Activated T-cell treated with anti-CD3 and anti-CD28 coated beads for 4 hours (primary cell): Measurements from ENCODE around the gene CFAP45.

Source experiments
- DNase-seq: peaks from one replicate; pipeline ENCODE4 v3.0.0-alpha.2; 2020

CFAP45 gene, protein sequence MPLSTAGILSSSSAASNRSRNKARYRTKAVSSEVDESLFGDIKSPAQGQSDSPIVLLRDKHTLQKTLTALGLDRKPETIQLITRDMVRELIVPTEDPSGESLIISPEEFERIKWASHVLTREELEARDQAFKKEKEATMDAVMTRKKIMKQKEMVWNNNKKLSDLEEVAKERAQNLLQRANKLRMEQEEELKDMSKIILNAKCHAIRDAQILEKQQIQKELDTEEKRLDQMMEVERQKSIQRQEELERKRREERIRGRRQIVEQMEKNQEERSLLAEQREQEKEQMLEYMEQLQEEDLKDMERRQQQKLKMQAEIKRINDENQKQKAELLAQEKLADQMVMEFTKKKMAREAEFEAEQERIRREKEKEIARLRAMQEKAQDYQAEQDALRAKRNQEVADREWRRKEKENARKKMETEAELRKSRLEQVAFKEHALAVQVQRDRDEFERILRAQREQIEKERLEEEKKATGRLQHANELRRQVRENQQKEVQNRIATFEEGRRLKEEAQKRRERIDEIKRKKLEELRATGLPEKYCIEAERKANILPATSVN

DNA sequence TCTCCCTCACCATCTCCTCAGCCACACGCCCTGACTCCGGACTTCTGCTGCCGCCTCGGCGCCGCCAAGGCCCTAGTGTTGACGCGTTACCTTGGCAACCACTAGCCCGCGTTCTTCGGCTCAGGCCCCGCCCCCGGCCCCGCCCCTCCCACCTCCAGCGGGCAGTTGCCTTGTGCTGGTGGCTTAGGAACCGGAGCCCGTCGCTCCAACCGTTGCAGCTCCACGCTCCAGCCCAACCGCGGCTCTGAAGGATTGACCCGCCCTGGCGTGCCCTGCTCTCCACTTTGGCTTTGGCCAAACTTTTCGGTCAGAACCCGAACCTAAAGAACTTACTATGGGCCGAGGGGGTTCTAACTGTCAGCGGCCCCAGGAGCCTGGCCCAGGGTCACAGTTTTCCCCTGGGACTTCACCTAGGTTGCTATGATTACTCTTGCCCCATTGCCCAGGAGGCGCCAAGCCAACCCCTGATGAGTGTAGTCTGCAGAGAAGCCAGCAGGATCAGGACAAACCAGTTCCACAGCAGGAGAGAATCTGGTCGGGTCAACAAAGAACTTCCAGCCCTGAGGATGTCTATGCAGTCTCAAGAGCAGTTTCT, at the start of gene CFAP45:
Gene CFAP45 (minus strand): TSS at position 80 of the 595 bp plus-strand sequence. CDS start 67 bp downstream, at position 13.
- no peak for DNase-seq

DNA sequence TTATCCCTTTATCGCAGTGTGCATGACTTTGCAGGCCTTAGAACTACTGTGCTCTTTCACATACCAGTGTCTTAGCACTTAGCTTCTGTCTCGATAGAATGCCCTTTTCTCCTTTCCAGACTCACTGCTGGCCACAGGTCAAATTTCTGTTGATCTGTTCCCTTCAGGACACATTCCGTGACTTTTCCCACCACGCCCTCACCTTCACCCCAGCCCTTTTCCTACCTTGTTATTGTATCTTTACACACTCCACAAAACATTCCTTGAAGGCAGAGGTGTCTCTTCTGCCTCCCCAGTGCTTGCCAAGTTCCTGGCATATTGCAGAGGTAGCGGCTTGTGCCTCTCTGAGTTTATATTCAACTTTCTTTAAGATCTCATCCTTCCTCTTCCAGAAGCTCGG, 49.2 kb upstream of the CFAP45 start:
- DNase-seq: no peak

GRCh38 chr1:159947942-159948341, 48.0 kb upstream of the CFAP45 start:
- no peak for DNase-seq

GRCh38 chr1:159946242-159947187, 46.5 kb upstream of the CFAP45 start:
- no peak for DNase-seq

DNA sequence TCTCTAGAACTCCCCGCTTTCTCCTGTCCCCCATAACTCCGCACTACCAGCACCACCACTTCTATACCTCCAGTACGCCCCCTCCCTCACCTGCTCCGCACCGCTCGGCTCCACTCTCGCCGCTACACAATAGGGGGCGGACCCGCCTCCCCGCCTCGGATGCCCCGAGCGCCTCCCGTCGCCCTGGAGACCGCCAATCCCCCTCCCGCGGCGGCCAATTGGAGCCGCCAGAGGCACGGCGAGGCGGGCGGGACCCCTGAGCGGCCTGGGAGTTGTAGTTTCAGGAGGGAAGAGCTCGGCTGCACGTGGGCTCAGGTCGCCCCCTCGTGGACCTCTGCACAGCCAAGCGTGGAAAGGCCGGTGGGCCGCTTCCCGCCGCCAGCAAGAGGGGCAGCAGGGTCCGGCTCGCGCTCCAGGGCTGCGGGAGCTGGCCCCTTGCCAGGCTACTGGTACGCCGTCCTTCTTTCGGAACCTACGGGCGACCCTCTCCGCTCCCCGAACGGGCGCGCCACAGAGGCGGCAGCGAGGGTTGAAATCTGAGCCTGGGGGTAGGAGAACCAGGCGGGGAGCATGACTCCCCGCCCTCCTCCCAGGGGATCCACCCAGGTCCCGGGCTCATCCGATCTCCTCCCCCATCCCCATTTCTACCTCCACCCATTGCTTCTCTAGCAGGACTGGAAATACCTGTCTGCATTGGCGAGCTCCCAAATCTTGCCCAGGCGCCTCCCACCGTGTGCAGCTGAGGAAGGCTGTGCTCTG, 45.7 kb upstream of the CFAP45 start, which contains the start of gene IGSF9:
Gene IGSF9 (minus strand): TSS at position 131 of the 759 bp plus-strand sequence. CDS start 2,159 bp downstream, outside the sequence.
- DNase-seq: peak; percentile 56

GRCh38 chr1:159944623-159945455, 44.9 kb upstream of the CFAP45 start:
- no peak for DNase-seq

DNA sequence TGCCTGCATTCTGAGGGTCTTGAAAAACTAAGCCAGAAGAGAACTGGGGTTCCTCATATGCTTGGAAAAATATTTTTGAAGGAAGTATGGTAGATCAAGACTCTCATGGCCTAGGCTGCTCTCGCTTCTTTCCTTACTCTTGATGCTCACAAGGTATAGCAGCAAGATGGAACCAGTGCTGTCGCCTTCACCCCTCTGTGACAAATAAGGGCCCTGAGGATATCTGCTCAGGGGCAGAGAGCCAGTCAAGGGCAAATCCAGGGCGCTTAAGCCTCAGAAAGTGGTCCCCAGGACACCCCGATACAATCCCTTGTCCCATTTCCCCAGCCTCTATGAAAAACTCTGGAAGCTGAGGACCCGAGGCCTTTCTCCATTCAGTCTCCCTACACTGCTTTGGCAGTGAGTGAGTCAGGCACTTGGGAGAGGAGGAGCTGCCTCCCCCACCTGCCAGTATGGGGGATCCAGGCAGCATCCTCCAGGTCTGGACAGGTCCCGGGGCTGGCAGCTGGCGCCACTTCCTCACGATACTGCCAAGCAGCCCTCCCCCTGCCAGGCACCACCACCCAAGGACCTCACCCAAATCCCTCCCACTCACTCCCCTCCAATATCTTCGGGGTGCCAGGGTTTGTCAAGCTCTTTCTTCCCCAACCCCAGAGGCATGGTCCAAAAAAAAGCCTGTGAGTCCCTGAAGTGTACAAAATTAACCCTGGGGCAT, 44.1 kb upstream of the CFAP45 start:
- DNase-seq: no peak

DNA sequence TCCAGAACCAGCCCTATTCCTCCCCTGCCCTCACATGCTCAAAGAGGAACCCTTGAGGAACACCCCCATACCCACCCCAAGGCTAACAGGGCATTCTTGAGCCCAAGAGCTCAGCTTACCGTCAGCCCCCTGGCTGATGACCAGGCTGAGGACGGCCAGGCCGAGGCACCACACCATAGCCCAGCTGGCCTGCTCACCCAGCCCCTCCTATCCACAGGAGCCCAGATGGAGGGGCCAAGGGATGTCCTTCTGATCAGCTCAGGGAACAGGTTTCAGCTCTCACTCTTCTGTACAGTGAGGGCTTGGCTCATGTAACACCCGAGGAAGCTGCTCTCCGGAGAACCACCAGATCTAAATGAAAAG, 43.3 kb upstream of the CFAP45 start:
- no peak for DNase-seq

DNA sequence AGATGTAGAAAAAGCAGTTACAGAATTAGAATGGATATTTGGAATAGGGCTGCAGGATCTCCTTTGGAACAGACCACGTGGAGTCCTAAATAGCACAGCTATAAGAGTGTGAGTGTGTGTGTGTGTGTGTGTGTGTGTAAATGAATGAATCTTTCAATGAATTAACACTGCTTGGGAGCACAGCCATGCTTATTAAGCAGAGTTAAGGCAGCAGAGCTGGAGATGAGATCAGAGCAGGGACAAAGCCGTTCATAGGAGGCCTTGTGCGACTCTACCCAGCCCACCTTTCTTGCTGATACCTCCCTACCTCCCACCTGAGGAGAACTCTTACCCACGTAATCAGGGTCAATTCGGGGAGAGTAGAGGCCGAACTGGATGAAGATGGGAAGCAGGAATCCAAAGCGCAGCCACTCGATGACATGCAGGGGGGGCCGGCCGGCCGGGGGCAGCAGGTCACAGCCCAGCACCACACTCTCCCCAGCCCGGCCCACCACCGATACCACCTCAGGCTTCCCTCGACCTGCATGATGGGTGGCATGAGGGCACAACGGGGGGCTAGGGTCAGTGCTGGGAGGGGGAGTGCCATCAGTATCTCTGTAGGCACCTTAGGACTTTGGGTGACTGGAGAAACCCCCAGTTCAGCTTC, 42.8 kb upstream of the CFAP45 start:
- no peak for DNase-seq

- no peak for DNase-seq
Observed at GRCh38 chr1:159941591-159942560, 41.9 kb upstream of the CFAP45 start.

DNA sequence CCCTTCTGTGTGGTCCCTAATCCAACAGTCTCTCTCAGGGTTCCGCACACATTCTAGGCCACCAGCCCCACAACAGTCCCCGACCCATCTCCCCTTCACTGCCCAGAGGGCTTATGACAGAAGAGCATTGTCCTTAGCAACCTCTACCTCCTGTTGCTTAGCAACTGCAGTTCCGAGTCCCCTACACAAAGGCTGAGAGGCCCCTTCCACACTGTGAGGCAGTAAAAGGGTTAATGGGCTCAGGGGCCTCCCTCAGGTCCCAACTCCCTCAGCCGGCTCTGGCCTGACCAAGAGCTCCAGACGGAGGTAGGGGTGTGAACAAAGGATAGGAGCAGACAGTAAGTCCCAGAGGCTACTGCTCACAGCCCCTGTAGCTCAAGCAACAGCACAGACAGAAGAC, 41.2 kb upstream of the CFAP45 start:
- no peak for DNase-seq

GRCh38 chr1:159940006-159940620, 40.1 kb upstream of the CFAP45 start:
- no peak for DNase-seq

GRCh38 chr1:159939678-159940002, 39.7 kb upstream of the CFAP45 start:
- no peak for DNase-seq

GRCh38 chr1:159938905-159939677, 39.1 kb upstream of the CFAP45 start:
- no peak for DNase-seq

DNA sequence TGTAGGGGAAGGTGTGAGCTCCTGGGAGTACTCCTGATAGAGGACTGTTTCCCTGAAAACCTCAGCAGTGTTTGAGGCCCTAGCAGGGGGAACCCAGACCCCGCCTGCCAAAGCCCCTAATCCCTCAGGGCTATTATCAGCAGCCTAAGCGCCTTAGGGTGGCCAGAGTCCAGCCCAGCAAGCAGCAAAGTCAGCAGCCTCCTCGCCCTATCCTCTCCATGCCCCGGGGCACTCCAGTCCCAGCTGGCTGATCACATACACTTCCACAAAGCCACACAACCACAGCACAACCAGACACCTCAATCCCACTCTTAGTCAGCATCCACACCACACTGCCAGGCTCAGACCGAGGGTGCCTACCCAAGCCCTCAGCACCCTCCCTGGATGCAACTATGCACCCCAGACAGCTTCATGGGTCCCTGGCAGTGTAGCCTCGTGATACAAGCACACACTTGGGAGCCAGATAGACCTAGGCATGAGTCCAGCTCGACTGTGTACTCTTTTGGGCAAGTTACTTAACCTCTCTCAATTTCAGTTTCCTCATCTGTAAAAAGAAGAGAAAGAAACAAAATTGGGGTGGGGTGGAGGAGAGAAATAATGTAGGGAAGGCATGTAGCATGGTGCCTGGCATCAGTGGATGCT, 38.4 kb upstream of the CFAP45 start:
- DNase-seq: no peak

DNA sequence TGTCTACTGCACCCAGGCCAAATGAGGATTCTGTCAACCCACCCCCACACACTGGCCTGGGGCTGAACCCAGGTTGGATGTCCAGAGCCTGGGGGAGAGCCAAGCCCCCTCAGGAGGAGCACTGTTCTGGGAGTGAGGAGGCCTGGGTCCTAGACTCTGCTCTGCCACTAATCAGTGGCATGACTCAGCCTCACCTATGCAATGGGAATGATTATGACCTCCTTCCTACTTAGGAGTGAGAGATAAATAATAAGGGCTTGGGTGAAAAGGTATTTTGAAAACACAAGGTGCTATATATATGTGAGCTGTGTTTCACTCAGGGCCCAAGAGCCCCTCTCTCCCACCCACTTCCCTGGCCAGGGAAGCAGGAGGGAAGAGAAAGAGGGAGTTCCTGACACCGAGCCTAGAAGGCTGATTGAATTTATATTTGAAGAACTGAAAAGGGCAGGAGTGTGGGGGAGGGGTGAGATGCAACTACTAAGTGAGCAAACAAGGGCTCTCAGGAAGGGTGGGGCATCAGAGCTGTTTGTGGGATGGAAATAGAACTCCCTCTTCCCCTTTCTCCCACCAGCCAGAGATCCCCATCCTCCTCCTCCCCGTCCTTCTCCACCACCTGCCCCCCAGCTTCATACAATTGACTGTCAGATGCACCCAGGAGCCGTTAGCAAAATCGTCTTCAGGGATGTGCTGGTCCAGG, 37.2 kb upstream of the CFAP45 start:
- DNase-seq: no peak
